ENCODE data around the gene ATN1. TPM values are rescaled to one million over a fixed set of nuclear protein-coding genes. Genes with fewer than 3 reads are reported as not detected.
A peak's percentile ranks its signal among the peaks of the same experiment; 100 is the strongest.

The ATN1 gene
- total and polyA plus RNA-seq, 2 of the 8 experiments (the other 6 are each of a cell fraction or from before 2014, with no cell fraction given) = 20.6 to 73.4 TPM

DNA sequence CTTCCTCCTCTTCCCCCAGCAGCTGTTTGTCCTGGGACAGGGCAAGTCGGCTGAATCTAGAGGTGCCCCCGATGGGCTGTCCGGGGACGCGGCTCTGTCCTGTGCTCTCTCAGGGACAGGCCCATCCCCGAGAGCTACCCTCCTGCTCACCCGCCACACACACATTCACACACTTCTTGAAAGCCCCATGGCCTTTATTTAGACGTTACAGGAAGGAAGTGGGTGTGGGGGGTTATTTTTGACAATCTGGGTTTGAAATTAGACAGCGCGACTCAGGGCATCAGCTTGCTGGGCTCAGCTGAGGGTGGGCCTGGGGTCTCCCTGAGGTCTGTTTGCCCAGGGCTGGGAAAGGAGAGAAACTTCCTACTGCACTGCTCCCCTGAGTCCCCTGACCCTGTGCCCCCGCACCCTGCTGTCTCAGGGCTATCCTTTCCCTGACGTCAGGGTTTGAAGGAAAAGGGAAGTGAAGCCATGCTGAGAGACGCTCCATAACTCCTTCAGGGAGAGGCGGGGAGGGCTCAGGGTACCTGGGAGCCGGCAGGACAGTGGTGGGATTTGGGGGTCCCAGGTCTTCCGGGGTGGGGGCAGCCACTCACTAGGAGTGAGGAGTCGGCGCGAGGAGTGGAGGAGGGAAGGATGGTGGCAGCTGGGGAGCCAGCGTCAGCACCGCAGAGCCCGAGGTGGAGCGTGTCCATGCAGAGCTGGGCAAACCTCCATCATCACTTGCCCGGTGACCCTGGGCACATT, 31.5 kb downstream of the ATN1 start:
- Histone ChIP-seq H3K14ac (ENCODE audit: insufficient read length) (no peak overlapping the region), H3K56ac (replicated peaks; ENCODE audit: insufficient read length, low read depth, low read length) (no peak overlapping the region), H3K4ac (replicated peaks; ENCODE audit: insufficient read length, low read depth, low read length) (no peak overlapping the region), H3K79me2 (ENCODE audit: control insufficient read depth in 1 of 2, insufficient read depth in 2 of 2, low read length in 2 of 2) (peaks cover 0 to 11% of the 10 kb centered on the region in 2 experiments; a peak in 2 of 4 replicates), H3K4me2 (ENCODE audit: insufficient read depth in 1 of 2, low read depth in 2 of 2, low read length in 2 of 2) (no peak overlapping the region), H3K27me3 (replicated peaks in 1 of 4; ENCODE audit: control insufficient read depth in 3 of 4, extremely low read depth in 1 of 4, insufficient read depth in 3 of 4, low read length in 3 of 4) (no peaks in the 10 kb centered on the region), H3K4me3 (ENCODE audit: extremely low read depth in 1 of 4, insufficient read depth in 2 of 4, low read depth in 3 of 4, low read length in 4 of 4) (no peak overlapping the region), H4K91ac (replicated peaks; ENCODE audit: insufficient read length, low read length) (peak overlapping the region; percentile 15), H2BK20ac (ENCODE audit: low read length) (no peak overlapping the region), H4K5ac (ENCODE audit: insufficient read length, low read depth, low read length) (no peak overlapping the region), H2BK12ac (ENCODE audit: low read depth, low read length) (peak overlapping the region; percentile 27; the same call in 1 of the 2 replicates), H2AK5ac (ENCODE audit: low read depth, low read length) (no peak overlapping the region), H3K27ac (ENCODE audit: low read depth, low read length) (no peak overlapping the region), H4K20me1 (replicated peaks in 1 of 2; ENCODE audit: control insufficient read depth in 1 of 2, insufficient read depth in 2 of 2, low read length in 2 of 2) (no peaks in the 10 kb centered on the region), H2BK15ac (ENCODE audit: low read length) (no peak overlapping the region), H2BK5ac (ENCODE audit: low read depth, low read length) (no peak overlapping the region), H3K9ac (replicated peaks in 1 of 4; ENCODE audit: extremely low read depth in 1 of 4, low read depth in 3 of 4, low read length in 3 of 4) (no peak overlapping the region), H2BK120ac (replicated peaks; ENCODE audit: low read depth, low read length) (no peak overlapping the region), H3K23me2 (ENCODE audit: low read depth, low read length) (peaks cover 16% of the 10 kb centered on the region; the same call in 1 of the 2 replicates), H3K4me1 (replicated peaks in 1 of 4; ENCODE audit: control insufficient read depth in 3 of 4, insufficient read depth in 4 of 4, low read length in 3 of 4) (peaks cover 5 to 30% (median 22%) of the 10 kb centered on the region in 4 experiments), H3K9me3 (ENCODE audit: insufficient read depth in 2 of 2, low read depth in 1 of 2, low read length in 1 of 2) (no peaks in the 10 kb centered on the region), H2AFZ (ENCODE audit: low read length) (no peak overlapping the region), H3K18ac (ENCODE audit: extremely low read depth, low read length) (no peak overlapping the region), H3K36me3 (ENCODE audit: control insufficient read depth in 2 of 4, insufficient read depth in 4 of 4, low read length in 3 of 4) (no peaks in the 10 kb centered on the region; a peak in 1 of 8 replicates), H3K79me1 (ENCODE audit: low read depth, low read length) (no peaks in the 10 kb centered on the region), H4K8ac (ENCODE audit: extremely low read depth, insufficient read depth, low read length) (no peak overlapping the region), H3K23ac (ENCODE audit: insufficient read length) (no peak overlapping the region)
- WGBS, 2 experiments (ENCODE audit: extremely low coverage in 1 of 2, insufficient coverage in 1 of 2, insufficient read length in 1 of 2, insufficient replicate concordance in 2 of 2, low coverage in 1 of 2, low lambda C conversion rate in 2 of 2, missing lambda C conversion rate in 1 of 2) = 90% methylated on average over 24 of the region's 24 CpGs; no CpG with 5 or more reads in 1 of the 2 experiments
- TF ChIP-seq SP4 (IDR thresholded peaks at IDR 0.05; ENCODE audit: low read length) = no peak
- TF ChIP-seq TCF12 (IDR thresholded peaks at IDR 0.05; ENCODE audit: low read depth, low read length) = no peak
- TF ChIP-seq SUZ12 (IDR thresholded peaks at IDR 0.05; ENCODE audit: low read length) = no peak
- FAIRE-seq (no peak), DNase-seq (ENCODE audit: low read depth in 1 of 2, low spot score in 2 of 2) (no peak)
- POLR2A ChIA-PET (ENCODE audit: partially characterized antibody) = interaction anchor here (0.9 to 44.0 kb wide), 5 partner anchors 10 to 149 kb away, joined by 3 to 1596 read pairs (median 87); partner anchors contain the start of genes ATN1, C12orf57, EMG1 and PHB2
- CTCF ChIA-PET (ENCODE audit: partially characterized antibody) = interaction anchor here (0.7 to 12.2 kb wide), 12 partner anchors 7 to 151 kb away, joined by 3 to 277 read pairs (median 8); partner anchors contain the start of genes C12orf57, PHB2, PTPN6 and RNU7-1

All from H1 (cell line).